Fibroblast of skin of left quadriceps (primary cell): Measurements from ENCODE around the gene ABCA13.
A peak's percentile ranks its signal among the peaks of the same experiment; 100 is the strongest.

Experiments used
- DNase-seq, 2 experiments: peaks; one replicate each; pipeline ENCODE4 v3.0.0-alpha.2; 2013; ENCODE audit warnings: low read depth in 2 of 2

The ABCA13 gene

GRCh38 chr7:48300301-48300700, 129.0 kb downstream of the ABCA13 start:
- no peak for DNase-seq

DNA sequence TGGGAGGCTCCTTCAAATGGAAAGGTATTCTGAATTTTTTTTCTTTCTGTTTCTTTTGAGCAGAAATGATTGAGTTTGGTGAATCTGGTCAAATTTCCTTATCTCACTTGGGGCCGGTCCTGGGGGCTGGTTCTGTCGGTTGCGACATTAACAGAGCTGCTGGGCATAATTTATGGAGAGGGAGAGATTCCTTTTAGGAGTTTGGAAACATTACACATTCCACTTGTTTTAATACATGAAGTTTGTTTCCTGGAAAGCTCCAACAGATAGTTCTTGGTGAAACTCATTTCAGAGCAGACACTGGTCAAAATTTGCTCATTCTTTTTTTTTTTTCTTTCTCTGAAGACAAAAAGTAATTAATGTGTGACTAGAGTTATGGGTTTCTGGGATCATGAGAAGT, 129.9 kb downstream of the ABCA13 start:
- peak in 1 of 2 experiments; percentile 11 for DNase-seq

GRCh38 chr7:48304641-48305040, 133.4 kb downstream of the ABCA13 start:
- DNase-seq: no peak

- no peak for DNase-seq
These were observed 134.4 kb downstream of the ABCA13 start for GRCh38 chr7:48305661-48306060.

DNA sequence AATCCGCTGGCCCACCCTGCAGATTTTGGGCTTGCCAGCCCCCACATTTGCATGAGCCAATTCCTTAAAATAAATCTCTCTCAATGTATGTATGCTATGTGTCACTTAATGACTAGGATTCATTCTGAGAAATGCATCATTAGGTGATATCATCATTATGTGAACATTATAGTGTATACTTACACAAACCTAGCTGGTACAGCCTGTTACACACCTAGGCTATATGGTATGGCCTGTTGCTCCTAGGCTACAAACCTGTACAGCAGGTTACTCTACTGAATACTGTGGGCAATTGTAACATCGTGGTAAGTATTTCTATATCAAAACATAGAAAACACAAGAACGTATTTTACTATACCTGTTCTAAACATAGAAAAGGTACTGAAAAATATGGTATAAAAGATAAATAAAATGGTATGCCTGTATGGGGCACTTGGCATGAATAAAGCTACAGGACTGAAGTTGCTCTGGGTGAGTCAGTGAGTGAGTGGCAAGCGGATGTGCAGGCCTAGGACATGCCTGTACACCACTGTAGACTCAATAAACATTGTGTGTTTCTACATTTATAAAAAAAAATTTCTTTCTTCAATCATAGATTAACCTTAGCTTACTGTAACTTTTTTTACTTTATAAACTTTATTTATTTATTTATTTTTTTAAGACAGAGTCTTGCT, 135.9 kb downstream of the ABCA13 start:
- DNase-seq: no peak

DNA sequence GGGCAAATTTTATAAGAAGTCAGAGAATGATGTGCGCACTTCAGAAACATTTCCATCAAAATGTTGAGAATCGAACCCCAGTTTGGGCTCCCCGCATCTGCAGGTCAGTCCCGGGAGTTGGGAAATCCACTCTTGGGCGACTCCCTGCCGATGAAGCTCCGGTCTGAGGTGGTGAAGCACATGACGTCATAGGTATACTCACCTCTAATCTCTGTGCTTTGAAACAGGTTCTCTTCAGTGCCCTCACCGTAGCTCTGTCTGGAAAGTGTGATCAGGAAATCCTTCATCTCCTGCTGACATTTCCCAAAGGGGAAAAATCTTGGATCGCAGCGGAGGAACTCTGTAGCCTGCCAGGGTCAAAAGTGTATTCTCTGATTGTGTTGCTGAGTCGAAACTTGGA, 138.5 kb downstream of the ABCA13 start:
- no peak for DNase-seq

DNA sequence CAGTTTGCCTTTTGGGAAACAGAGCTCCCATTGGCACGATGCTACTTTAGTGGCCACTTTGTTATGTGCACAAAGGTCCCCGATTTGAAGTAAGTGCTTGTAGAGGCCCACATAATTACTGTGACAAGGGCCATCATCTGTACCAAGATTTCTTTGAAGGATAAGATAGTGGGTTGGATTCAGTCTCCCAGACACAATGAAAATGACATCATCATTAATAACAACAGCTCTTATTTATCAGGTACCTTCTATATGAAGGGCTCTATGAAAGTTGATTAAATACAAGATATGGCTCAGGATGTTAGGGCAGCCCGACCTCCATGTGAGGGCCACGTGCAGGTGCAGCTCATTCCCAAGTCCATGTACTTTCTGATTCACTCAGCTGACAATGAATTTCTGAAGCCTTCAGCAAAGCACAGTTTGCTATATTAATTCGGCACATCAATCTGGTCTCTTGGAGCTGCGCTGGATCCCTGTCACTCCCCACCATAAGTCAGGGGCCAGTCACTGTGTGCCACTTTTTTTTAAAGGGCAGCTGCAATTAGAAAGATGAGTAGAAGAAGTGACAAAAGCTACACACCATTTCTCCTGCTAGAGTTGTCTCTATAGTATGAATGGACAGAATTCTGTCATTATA, 140.3 kb downstream of the ABCA13 start:
- no peak for DNase-seq

- DNase-seq: no peak
These were observed 140.9 kb downstream of the ABCA13 start for GRCh38 chr7:48312151-48312550.

- no peak for DNase-seq
These were observed 145.5 kb downstream of the ABCA13 start for GRCh38 chr7:48316768-48317167.

DNA sequence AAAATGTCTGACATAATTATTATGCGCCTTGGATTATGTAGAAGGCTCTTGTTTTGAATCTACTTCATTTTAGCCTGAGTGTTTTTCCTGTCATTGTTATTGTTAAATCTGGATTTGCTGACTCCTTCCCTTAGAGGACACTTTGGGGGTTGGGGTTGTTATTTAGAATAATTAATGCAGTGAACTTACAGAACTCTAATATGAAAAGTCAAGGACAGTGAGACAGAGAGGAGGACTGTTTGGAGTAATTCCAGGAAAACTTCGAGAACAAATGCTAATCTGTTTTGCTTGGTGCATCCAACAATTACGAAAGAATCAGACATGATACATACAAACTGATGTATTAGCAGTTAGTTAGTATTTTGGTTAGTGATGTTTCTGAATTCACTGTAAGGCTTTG, 146.1 kb downstream of the ABCA13 start:
- no peak for DNase-seq

GRCh38 chr7:48321319-48322010, 150.2 kb downstream of the ABCA13 start:
- no peak for DNase-seq

DNA sequence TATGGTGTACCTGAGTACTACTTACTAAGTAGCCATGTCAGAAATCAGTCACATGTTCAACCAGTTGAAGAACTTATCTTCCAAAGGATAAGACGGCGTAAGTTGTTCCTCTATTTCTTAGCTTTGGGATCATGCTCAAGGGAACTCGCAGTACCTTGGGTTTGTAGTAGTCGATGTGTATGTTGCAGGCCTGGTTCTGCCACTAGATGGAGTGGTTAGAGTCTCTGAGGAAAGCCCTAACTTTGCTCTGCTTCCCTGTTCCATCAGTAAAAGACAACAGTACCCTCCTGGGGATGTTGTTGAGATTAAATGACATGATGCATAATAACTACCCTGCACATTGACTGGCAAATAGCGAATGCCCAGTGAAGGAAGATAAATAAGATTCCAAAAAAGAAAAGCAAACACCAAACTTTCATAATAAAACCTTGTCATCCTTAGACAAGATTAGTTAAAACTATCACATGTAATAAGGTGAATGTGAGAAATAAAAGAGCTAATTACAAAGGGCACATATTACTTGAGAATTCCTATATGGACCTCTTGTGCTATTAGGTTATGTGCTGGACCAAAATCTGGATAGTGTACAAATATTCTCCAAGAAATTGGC, 165.9 kb downstream of the ABCA13 start:
- DNase-seq: no peak

- DNase-seq: no peak
These were observed 166.5 kb downstream of the ABCA13 start for GRCh38 chr7:48337781-48338180.

DNA sequence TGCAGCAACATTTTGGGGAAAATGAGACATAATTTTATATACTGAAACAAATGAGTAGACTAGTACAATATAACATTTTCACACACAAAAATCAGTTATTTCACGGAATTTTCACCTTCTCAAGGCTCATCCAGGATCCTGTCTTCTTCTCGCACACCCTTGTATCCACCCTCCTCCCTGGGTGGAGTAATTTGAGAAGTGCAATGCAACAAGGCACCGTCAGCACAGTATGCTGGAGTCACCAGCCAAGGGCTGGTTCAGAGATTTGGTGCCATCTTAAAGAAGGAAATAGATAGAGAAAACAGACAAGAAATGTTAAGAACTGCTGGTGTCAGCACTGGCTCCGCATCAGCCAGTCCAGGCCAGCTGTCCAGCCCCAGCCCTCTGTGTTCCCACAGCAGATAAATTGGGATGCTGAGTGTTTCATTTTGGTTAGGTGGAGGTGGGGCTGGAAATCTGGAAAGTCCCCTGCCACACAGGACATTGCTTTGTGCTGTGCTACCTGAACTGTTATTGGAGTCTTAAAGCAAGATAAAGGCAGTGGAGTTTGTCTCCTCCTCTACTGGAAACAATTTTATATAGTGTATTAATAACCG, 176.1 kb downstream of the ABCA13 start:
- DNase-seq: no peak

- no peak for DNase-seq
These were observed 179.3 kb downstream of the ABCA13 start for GRCh38 chr7:48350515-48350914.

DNA sequence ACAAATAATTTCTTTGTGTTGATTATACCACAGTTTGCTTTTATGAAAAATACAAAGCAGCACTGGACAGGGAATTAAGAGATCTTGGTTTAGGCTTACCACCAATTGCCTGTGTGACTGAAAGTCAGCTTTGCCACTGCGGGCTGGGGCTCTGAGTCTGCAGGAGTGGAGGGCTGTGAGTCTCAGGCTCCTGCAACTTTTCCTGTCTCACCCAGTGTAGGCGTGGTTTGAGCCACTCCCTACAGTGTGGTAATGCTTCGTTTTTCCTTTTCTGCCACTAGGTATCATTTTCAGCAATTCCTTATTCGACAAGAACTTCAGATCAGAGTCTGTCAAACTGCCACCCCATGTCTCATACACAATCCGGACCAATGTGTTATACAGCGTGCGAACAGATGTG, 180.6 kb downstream of the ABCA13 start:
- no peak for DNase-seq

GRCh38 chr7:48355346-48355745, 184.1 kb downstream of the ABCA13 start:
- DNase-seq: no peak

DNA sequence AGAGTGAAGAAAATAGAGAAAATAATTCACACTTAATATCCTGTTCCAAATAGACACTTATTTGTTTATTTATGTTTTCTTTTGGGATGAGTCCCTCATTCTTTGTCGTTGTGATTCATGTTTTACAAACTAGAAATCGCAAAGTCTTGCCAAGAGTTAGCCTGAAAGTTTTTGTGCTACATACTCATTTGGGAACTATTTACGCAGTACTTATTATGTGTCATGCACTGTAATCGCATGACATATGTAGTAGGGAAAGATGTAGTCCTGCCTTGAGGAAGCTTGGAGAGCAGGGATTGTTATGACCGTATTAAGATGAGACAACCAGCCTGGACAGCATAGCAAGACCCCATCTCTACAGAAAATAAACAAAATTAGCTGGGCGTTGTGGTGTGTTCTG, 189.3 kb downstream of the ABCA13 start:
- DNase-seq: no peak

DNA sequence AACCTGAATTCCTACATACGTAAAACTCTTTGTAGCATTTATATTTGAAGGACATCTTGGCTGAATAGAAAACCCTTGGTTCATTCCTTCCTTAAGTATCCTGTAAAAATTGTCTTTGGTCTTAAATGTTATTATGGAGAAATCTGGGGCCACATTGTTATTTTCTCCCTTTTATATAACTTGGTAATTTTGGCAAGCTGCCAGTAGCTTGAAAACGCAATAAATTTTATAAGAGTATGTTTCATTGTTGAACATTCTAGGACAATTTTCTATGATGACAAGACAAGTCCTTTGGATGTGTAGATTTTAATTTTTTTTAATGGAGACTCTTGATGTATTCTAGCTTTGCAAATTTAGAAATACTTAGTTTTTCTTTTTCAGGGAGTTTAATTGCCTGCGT, 191.9 kb downstream of the ABCA13 start:
- no peak for DNase-seq

DNA sequence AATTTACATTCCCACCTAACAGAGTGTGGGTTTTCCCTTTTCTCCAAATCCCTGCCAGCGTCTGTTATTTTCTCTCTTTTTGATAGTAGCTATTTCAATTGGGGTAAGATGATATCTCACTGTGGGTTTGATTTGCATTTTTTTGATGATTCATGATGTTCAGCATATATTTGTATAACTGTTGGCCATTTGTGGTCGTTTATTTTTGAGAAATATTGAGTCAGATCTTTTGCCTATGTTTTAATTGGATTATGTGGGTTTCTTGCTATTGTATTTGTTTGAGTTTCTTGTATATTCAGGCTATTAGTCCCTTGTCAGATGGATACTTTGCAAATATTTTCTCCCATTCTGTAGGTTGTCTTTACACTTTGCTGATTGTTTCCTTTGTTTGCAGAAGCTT, 193.8 kb downstream of the ABCA13 start:
- DNase-seq: no peak

GRCh38 chr7:48366096-48366495, 194.8 kb downstream of the ABCA13 start:
- no peak for DNase-seq

GRCh38 chr7:48376263-48376662, 205.0 kb downstream of the ABCA13 start:
- no peak for DNase-seq
